IPS DF 6.9 (cell line): ENCODE measurements around the gene SLC37A3.
"Not testable (repeated sequence)": the region's sequence is repeated elsewhere in the genome, so short reads cannot be mapped to it uniquely, and the experiment has no call there.

Source experiments
- DNase-seq: peaks from one replicate; pipeline ENCODE4 v3.0.0-alpha.2; 2013; ENCODE audit warnings: low read depth, low spot score
- H3K27ac ChIP-seq: one replicate; pipeline ENCODE4 v1.5.1; 2013; ENCODE audit warnings: low read length, control low read depth
- H3K27me3 ChIP-seq: 2 replicates; pipeline ENCODE4 v1.6.1; 2013; ENCODE audit warnings: mild to moderate bottlenecking, low read length; ENCODE audit not compliant: control insufficient read depth, insufficient read depth
- H3K36me3 ChIP-seq: 2 replicates; pipeline ENCODE4 v1.6.1; 2013; ENCODE audit warnings: low read length; ENCODE audit not compliant: control insufficient read depth, insufficient read depth
- H3K4me1 ChIP-seq: 2 replicates; pipeline ENCODE4 v1.6.1; 2013; ENCODE audit warnings: low read length; ENCODE audit not compliant: control insufficient read depth, insufficient read depth
- H3K4me3 ChIP-seq: 2 replicates; pipeline ENCODE4 v1.5.1; 2013; ENCODE audit warnings: mild to moderate bottlenecking, low read length
- H3K9me3 ChIP-seq: 2 replicates; pipeline ENCODE4 v1.6.1; 2013; ENCODE audit warnings: low read length, inconsistent platforms; ENCODE audit not compliant: control insufficient read depth, insufficient read depth
- WGBS: extraction: QIAGEN DNeasy Blood & Tissue Kit; methylation state at CpG from one replicate; pipeline ENCODE4 v1.1.7; 2013; ENCODE audit warnings: mixed read lengths, missing lambda C conversion rate; ENCODE audit not compliant: insufficient read length, insufficient coverage; 5-methylcytosine and 5-hydroxymethylcytosine counted together

SLC37A3 gene

DNA sequence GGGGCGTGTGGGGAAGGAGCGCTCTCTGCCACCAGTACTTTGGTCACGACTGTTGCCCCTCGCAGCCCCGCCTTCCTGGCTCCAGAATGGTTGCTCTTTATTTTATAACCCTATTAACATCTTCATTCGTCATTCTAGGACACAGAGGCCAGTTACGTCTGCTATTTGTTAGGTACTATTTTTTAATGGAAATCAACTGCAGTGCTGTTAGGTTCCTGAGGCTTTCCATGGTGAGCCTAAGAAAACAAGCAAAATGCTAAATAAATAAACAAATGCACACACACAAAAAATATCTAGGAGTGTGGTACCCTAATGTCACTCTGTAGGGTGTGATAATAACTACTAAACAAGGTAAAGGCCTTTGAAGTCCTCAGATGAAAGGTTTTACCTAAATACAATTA lies 71.1 kb downstream of the SLC37A3 start:
- DNase-seq: no peak
- no CpG with 5 or more reads among the region's 7 CpGs for WGBS
- H3K27me3 ChIP-seq: no peaks in the 10 kb centered on the region

DNA sequence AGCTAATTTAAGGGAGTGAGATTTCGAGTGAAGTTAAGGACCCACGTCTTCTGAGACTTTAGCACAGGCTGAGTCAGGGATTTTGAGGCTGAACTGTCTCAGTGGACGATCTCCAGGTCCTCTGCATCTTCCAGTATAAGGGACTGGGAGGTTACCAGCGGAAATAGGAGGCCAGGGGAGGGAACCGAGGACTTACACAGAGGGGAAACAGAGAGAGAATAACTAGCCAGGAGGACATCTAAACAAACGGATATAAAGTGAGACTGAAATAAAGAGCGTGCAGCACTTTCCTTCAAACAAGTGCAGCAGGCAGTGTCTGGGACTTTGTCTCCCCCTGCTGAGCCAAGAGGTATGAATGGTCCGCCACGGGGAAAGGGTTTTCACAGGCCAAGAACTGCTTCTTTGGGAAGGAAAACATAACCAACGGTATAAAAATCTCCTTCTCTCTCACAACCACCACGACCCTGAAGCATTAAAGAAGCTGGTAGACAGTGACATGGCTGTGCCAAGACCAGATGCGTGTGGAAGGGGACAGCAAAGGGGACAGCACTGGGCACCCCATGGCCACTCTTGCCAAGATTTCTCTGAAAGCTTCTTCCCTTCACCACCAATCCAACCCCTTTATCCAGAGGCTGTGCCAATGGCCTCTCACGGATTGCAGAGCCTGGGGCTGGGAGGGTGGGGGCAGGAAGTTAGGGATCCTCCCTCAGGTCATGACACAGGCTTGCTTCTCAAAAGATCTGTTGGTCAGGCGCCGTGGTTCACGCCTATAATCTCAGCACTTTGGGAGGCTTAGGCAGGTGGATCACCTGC lies 72.0 kb downstream of the SLC37A3 start:
- peaks cover 3% of the 10 kb centered on the region; the same call in 1 of the 2 replicates for H3K4me1 ChIP-seq
- H3K36me3 ChIP-seq: no peaks in the 10 kb centered on the region
- WGBS: no CpG with 5 or more reads among the region's 16 CpGs
- H3K27me3 ChIP-seq: no peaks in the 10 kb centered on the region
- no peak overlapping the region for H3K4me3 ChIP-seq
- no peaks in the 10 kb centered on the region for H3K9me3 ChIP-seq
- H3K27ac ChIP-seq: no peak overlapping the region
- no peak for DNase-seq

More for the DNA sequence above, 71.1 kb downstream of the SLC37A3 start:
- Histone ChIP-seq H3K9me3 (no peaks in the 10 kb centered on the region), H3K27ac (no peak overlapping the region), H3K36me3 (no peaks in the 10 kb centered on the region), H3K4me1 (peaks cover 3% of the 10 kb centered on the region; the same call in 1 of the 2 replicates), H3K4me3 (no peak overlapping the region)

DNA sequence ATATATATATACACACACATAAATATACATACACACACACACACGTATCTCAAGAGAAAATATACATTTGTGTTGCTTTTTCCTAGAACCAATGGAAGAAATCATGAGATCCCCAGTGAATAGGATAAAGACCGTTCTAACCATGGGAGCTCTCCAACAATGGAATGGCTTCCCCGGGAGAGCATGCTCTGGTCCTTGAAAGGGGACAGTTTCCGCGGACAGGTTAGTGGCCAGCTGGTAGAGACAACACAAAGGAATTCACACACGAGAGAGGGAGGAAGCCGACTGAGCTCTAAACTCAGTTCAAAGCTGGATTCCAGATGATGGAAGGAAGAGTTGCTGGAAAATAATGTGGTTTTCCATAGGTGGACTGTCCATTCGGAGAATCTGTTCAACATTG lies 72.7 kb downstream of the SLC37A3 start:
- no peaks in the 10 kb centered on the region for H3K27me3 ChIP-seq
- H3K27ac ChIP-seq: no peak overlapping the region
- no CpG with 5 or more reads among the region's 8 CpGs for WGBS
- H3K4me3 ChIP-seq: no peak overlapping the region
- peaks cover 3% of the 10 kb centered on the region; the same call in 1 of the 2 replicates for H3K4me1 ChIP-seq
- no peak for DNase-seq
- H3K9me3 ChIP-seq: no peaks in the 10 kb centered on the region
- H3K36me3 ChIP-seq: no peaks in the 10 kb centered on the region

DNA sequence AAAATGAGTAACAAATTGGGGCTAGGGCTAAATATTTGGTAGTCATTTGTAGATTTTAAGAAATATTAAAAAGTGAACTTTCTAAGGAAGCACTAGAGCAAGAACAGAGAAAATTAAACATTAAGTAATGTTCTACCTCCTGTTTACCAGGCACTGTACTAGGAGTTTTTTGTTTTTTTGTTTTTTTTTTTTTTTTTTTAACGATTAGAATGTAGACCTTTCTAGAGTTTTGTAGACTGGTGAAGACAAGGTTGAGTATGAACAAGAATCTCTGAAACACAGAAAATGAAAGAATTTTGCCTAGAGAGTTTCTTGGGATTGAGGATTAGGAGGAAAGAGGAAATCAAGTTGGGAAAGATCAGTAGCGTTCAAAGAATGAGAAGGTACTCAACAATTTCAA lies 73.6 kb downstream of the SLC37A3 start:
- H3K27ac ChIP-seq: no peak overlapping the region
- no peaks in the 10 kb centered on the region for H3K36me3 ChIP-seq
- no peak overlapping the region for H3K4me3 ChIP-seq
- peaks cover 3% of the 10 kb centered on the region; the same call in 1 of the 2 replicates for H3K4me1 ChIP-seq
- no peaks in the 10 kb centered on the region for H3K9me3 ChIP-seq
- H3K27me3 ChIP-seq: no peaks in the 10 kb centered on the region
- no peak for DNase-seq
- WGBS: no CpG with 5 or more reads among the region's 2 CpGs

DNA sequence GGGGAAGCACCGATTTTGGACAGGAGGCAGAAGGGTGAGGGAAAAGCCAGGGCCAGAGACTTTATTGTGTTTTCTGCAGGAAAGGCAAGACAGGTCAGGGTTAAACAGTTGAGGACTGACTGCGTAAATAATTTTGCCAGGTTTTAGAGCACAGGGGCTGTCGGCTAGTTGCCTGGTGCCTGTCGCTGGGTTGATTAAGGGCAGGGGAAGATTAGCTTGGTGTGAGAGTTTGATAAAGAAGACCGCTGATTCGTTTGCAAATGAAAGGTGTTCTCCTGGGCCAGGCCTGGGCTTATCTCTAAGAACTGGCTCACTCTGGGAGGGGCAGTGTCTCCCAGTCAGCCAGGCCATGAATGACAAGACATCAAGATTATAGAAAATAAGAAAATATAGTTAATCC lies 75.6 kb downstream of the SLC37A3 start:
- H3K36me3 ChIP-seq: no peaks in the 10 kb centered on the region
- no peak overlapping the region for H3K4me3 ChIP-seq
- H3K9me3 ChIP-seq: no peaks in the 10 kb centered on the region
- no peak overlapping the region for H3K27ac ChIP-seq
- DNase-seq: no peak
- H3K4me1 ChIP-seq: peaks cover 3% of the 10 kb centered on the region; the same call in 1 of the 2 replicates
- H3K27me3 ChIP-seq: no peaks in the 10 kb centered on the region
- WGBS: no CpG with 5 or more reads among the region's 6 CpGs

DNA sequence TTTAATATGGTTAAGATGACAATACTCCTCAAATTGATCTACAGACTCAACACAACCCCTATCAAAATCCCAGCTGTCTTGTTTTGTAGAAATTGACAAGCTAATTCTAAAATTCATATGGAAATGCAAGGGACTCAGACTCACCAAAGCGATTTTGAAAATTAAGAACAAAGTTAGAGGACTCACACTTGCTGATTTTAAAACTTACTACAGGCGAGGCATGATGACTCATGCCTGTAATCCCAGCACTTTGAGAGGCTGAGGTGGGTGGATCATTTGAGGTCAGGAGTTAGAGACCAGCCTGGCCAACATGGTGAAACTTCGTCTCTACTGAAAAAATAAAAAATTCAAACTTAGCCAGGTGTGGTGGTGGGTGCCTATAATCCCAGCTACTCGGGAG lies 78.3 kb downstream of the SLC37A3 start:
- not testable (repeated sequence) for H3K36me3 ChIP-seq, H3K4me3 ChIP-seq, DNase-seq, H3K9me3 ChIP-seq, H3K27ac ChIP-seq, H3K27me3 ChIP-seq, H3K4me1 ChIP-seq
- WGBS: no CpG with 5 or more reads among the region's 4 CpGs

DNA sequence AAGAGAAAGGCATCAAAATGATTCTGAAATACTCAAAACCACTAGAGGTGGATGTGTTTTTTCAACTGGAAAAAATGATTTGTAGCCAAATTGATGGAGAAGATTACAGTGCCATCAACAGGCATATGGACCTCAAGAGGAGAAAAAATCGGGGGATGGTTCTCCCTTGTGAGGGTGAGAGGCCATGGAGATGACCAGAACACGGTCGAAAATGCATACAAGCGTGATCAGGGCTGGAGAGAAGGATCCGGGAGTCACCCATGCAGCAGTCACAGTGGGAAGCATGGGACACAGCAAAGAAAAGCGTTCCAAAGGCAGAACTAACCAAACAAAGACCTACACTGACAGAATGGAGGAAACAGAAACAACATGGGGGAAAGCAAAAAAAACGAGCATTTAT lies 80.3 kb downstream of the SLC37A3 start:
- Histone ChIP-seq H3K36me3 (no peaks in the 10 kb centered on the region), H3K27ac (no peak overlapping the region), H3K27me3 (no peaks in the 10 kb centered on the region), H3K4me3 (no peak overlapping the region), H3K4me1 (peaks cover 3% of the 10 kb centered on the region; the same call in 1 of the 2 replicates), H3K9me3 (no peaks in the 10 kb centered on the region)
- no peak for DNase-seq
- WGBS: no CpG with 5 or more reads among the region's 7 CpGs

DNA sequence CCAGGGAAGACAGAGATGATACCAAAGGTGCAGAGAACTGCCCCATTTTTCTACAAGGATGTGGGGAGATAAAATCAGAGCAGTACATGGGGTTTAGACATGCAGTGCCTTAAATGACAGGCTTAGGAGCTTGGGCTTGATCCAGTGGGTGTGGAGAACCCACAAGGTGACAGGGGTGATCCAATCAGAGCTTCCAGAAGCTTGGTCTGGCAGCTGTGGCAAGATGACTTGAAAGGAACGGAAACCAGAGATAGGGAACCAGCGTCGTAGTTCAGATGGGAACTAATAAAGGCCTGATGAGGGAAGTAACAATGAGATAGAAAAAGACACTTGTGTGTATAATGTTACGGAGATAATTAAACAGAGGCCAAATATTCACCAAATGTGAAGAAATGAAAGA lies 80.7 kb downstream of the SLC37A3 start:
- H3K9me3 ChIP-seq: no peaks in the 10 kb centered on the region
- WGBS: no CpG with 5 or more reads among the region's 4 CpGs
- no peak overlapping the region for H3K27ac ChIP-seq
- H3K4me1 ChIP-seq: peaks cover 2% of the 10 kb centered on the region; the same call in 1 of the 2 replicates
- no peaks in the 10 kb centered on the region for H3K36me3 ChIP-seq
- no peak overlapping the region for H3K4me3 ChIP-seq
- H3K27me3 ChIP-seq: no peaks in the 10 kb centered on the region
- DNase-seq: no peak

DNA sequence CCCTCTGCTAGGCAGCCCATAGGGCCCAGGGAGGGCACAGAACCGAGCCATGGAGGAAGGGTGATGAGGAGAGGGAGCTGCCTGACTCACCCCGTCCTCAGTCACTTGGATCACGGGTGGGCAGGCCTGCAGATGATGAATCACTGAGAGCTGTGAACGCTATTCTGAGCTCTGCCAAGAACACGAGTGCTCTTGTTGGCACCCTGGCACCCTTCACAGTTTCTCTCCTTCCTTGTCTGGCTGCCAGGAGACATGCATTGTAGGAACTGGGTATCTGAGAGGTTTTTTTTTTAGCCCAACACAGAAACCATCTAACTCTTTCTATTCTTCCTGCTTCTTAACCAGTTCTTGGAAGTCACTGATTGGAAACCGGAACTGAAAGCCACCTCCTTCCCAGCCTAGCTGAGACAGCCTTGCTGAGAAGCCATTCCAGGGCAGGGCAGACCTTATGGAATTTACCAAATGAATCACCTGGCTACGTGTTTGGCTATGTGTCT lies 82.1 kb downstream of the SLC37A3 start:
- no peaks in the 10 kb centered on the region for H3K36me3 ChIP-seq
- no peak for DNase-seq
- no peaks in the 10 kb centered on the region for H3K4me1 ChIP-seq
- H3K4me3 ChIP-seq: no peak overlapping the region
- no CpG with 5 or more reads among the region's 7 CpGs for WGBS
- no peak overlapping the region for H3K27ac ChIP-seq
- H3K9me3 ChIP-seq: no peaks in the 10 kb centered on the region
- no peaks in the 10 kb centered on the region for H3K27me3 ChIP-seq

DNA sequence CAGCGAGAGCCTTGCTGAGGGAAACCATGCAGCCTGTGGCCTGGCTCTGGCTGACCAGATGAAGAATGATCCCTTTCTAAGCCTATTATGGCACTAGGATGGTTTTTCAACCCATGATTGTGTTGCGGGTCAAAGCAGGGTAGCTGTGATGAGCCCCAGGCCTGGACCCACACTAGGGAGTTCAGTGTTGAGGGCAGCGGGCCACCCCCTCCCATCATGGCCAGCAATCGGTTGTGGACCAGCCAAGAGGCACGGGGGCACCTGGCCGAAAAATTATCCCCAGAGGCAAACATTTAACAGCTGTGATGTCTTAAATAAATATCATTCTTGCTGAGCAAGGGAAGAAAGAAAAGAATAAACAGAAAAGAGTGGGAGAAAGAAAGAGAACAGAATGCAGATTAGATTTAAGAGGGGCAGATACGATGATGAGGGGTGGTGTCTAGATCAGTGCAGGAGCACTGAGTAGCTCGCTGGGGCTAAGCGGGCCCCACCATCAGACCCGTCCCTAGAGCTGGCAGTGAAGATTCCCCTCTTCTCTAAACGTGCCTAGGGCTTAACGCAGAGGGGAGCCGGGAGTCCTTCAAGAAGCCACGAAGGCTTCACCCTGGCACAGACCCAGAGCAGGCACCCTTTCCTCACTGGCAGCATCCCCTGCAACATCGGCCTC lies 82.7 kb downstream of the SLC37A3 start:
- no peak for DNase-seq
- no CpG with 5 or more reads among the region's 15 CpGs for WGBS
- Histone ChIP-seq H3K27ac (no peak overlapping the region), H3K36me3 (no peaks in the 10 kb centered on the region), H3K27me3 (no peaks in the 10 kb centered on the region), H3K9me3 (no peaks in the 10 kb centered on the region), H3K4me1 (no peaks in the 10 kb centered on the region), H3K4me3 (no peak overlapping the region)
